Esophagus mucosa (tissue), 1 donor: ENCODE data around the gene KAZALD1. TPM values are rescaled to one million over a fixed set of nuclear protein-coding genes. Genes with fewer than 3 reads are reported as not detected.
A peak's percentile ranks its signal among the peaks of the same experiment; 100 is the strongest.

Source experiments
- ATAC-seq: fragments of 200-7000 bp; cut with Tn5 transposase; one replicate; pipeline ENCODE4 v1.9.1; 2020
- total RNA-seq: library from RNA; stranded (reverse); gene quantifications from one replicate; pipeline ENCODE4 v1.2.4, GENCODE V29; 2023
- donor health status: DM: yes; HTN: yes; CAD: no.

The KAZALD1 gene
- total RNA-seq, 1 donor from 2014 or later, result 4.1 TPM

- no peak for ATAC-seq
These were observed 7.7 kb downstream of the KAZALD1 start for GRCh38 chr10:101069441-101069840.

GRCh38 chr10:101070098-101070497, 8.3 kb downstream of the KAZALD1 start:
- peak; percentile 60 for ATAC-seq

GRCh38 chr10:101071267-101071884, 9.6 kb downstream of the KAZALD1 start:
- ATAC-seq, result peak; percentile 22

GRCh38 chr10:101071885-101072433, 10.2 kb downstream of the KAZALD1 start:
- no peak for ATAC-seq

- peak; percentile 4 for ATAC-seq
These were observed 11.1 kb downstream of the KAZALD1 start for GRCh38 chr10:101072923-101073322.

- no peak for ATAC-seq
These were observed 11.8 kb downstream of the KAZALD1 start for GRCh38 chr10:101073631-101074030.

- ATAC-seq, result peak; percentile 38
These were observed 14.0 kb downstream of the KAZALD1 start for GRCh38 chr10:101075775-101076174.

GRCh38 chr10:101076630-101077029, 14.8 kb downstream of the KAZALD1 start:
- ATAC-seq, result no peak

GRCh38 chr10:101079874-101080273, 18.1 kb downstream of the KAZALD1 start:
- ATAC-seq, result no peak

GRCh38 chr10:101080933-101081931, 19.4 kb downstream of the KAZALD1 start:
- no peak for ATAC-seq

- ATAC-seq, result peak; percentile 74
These were observed 24.1 kb downstream of the KAZALD1 start for GRCh38 chr10:101085846-101086245.

- no peak for ATAC-seq
These were observed 25.6 kb downstream of the KAZALD1 start for GRCh38 chr10:101087376-101087775.

- no peak for ATAC-seq
These were observed 26.2 kb downstream of the KAZALD1 start for GRCh38 chr10:101087965-101088364.

GRCh38 chr10:101089520-101090299, 27.9 kb downstream of the KAZALD1 start:
- ATAC-seq, result peak; percentile 75

- no peak for ATAC-seq
These were observed 28.8 kb downstream of the KAZALD1 start for GRCh38 chr10:101090597-101090996.

GRCh38 chr10:101091546-101092290, 29.9 kb downstream of the KAZALD1 start:
- no peak for ATAC-seq

- no peak for ATAC-seq
These were observed 31.1 kb downstream of the KAZALD1 start for GRCh38 chr10:101092881-101093354.

GRCh38 chr10:101094121-101094879, 32.5 kb downstream of the KAZALD1 start:
- no peak for ATAC-seq

GRCh38 chr10:101095004-101095403, 33.2 kb downstream of the KAZALD1 start:
- peak; percentile 4 for ATAC-seq

- ATAC-seq, result peak; percentile 90
These were observed 33.9 kb downstream of the KAZALD1 start for GRCh38 chr10:101095550-101096213.
